PFSK-1 (cell line): ENCODE results near the gene SLC39A3.

ENCODE experiments used
- FOXP2 ChIP-seq: optimal IDR thresholded peaks from 2 replicates; pipeline ENCODE3; 2011; ENCODE audit warnings: borderline replicate concordance, control low read depth, inconsistent platforms; ENCODE audit not compliant: insufficient read depth; ENCODE audit errors: extremely low read length, extremely low read depth
- POLR2AphosphoS5 ChIP-seq: IDR thresholded peaks from 2 replicates; pipeline ENCODE4 v1.6.1; 2012; ENCODE audit warnings: low read depth, mild to moderate bottlenecking, control low read depth, low read length, moderate library complexity
- SIN3A ChIP-seq: IDR thresholded peaks from 2 replicates; pipeline ENCODE4 v1.6.1; 2012; ENCODE audit warnings: mild to moderate bottlenecking, low read length, moderate library complexity, borderline replicate concordance; ENCODE audit not compliant: insufficient read depth
- TAF1 ChIP-seq: IDR thresholded peaks from 2 replicates; pipeline ENCODE4 v1.6.1; 2012; ENCODE audit warnings: low read length, control low read depth, borderline replicate concordance; ENCODE audit not compliant: insufficient read depth
- TF ChIP-seq, protein P1 (sequence below), 2 experiments: IDR thresholded peaks; 2 replicates each; pipeline versions ENCODE4 v1.6.1 to v1.8.0; 2011 to 2012; ENCODE audit warnings: low read depth in 2 of 2, low read length in 2 of 2, control low read depth in 1 of 2, inconsistent platforms in 1 of 2, mild to moderate bottlenecking in 1 of 2, moderate library complexity in 1 of 2; ENCODE audit not compliant: insufficient read depth in 1 of 2

The SLC39A3 gene

DNA sequence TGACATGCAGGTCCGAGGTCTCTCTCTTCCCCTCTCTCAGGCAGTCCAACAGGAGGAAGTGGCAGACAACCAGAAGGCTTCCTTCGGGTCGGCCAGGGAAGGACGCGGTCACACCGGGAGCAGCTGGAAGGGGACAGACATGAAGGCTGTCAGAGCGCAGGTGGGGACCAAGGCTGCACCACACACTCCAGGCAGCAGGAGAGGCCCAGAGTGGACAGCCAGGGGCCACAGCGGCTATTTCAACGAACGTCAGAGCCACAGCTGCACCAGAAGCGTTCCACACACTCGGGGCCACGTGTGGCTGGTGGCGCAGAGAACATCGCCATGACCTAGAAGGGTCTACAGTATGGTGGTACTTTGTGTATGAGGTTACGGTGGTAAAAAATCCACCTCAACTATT lies 16.0 kb upstream of the SLC39A3 start:
- no peak for TF ChIP-seq SIN3A
- no peak for TF ChIP-seq FOXP2
- no peak for TF ChIP-seq POLR2AphosphoS5
- TF ChIP-seq, protein P1, sequence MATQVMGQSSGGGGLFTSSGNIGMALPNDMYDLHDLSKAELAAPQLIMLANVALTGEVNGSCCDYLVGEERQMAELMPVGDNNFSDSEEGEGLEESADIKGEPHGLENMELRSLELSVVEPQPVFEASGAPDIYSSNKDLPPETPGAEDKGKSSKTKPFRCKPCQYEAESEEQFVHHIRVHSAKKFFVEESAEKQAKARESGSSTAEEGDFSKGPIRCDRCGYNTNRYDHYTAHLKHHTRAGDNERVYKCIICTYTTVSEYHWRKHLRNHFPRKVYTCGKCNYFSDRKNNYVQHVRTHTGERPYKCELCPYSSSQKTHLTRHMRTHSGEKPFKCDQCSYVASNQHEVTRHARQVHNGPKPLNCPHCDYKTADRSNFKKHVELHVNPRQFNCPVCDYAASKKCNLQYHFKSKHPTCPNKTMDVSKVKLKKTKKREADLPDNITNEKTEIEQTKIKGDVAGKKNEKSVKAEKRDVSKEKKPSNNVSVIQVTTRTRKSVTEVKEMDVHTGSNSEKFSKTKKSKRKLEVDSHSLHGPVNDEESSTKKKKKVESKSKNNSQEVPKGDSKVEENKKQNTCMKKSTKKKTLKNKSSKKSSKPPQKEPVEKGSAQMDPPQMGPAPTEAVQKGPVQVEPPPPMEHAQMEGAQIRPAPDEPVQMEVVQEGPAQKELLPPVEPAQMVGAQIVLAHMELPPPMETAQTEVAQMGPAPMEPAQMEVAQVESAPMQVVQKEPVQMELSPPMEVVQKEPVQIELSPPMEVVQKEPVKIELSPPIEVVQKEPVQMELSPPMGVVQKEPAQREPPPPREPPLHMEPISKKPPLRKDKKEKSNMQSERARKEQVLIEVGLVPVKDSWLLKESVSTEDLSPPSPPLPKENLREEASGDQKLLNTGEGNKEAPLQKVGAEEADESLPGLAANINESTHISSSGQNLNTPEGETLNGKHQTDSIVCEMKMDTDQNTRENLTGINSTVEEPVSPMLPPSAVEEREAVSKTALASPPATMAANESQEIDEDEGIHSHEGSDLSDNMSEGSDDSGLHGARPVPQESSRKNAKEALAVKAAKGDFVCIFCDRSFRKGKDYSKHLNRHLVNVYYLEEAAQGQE (IDR thresholded peaks at IDR 0.05; ENCODE audit: insufficient read depth in 1 of 2, low read depth in 2 of 2, low read length in 2 of 2), result no peak
- no peak for TF ChIP-seq TAF1

GRCh38 chr19:2755448-2755705 lies 15.6 kb upstream of the SLC39A3 start:
- TF ChIP-seq SIN3A (no peak), POLR2AphosphoS5 (no peak), TAF1 (no peak), FOXP2 (no peak)
- TF ChIP-seq, protein P1 (IDR thresholded peaks at IDR 0.05; ENCODE audit: insufficient read depth in 1 of 2, low read depth in 2 of 2, low read length in 2 of 2), result no peak

DNA sequence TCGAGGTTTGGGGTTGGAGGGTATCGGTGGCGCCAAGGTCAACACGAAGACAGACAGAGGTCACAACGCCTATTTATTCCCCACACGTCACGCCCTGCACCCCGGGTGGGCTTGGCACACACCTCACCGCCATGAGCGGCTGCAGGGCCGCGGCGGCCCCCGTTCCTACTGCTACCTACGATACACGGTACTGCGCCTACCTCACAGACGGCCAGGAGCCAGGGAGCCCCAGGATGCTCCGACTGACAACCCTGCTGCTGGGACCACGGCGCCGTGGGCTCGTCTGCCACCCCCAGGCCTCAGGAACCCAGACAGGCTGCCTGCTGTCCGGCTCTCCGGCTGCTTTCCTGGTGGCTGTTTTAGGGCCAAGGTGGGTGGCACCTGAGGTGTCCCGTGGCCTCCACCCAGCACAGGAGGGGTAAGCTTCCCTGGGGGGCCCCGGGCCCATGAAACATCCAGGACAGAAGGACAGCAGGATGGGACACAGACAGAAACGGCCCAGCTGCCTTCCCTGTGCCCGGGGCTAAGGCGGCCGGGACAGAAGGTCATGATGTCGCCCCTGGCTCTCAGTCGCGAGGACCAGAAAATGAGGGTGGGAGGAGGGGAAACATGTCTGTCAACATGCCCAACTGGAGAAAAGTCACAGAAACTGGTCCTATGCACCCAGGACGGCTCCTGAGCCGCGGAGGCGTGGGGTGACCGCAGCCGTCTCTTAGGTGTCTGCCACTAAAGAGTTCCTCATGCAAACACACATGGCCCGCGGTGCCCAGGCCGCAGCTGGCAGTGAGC lies 15.0 kb upstream of the SLC39A3 start:
- TF ChIP-seq FOXP2, result no peak
- no peak for TF ChIP-seq TAF1
- no peak for TF ChIP-seq SIN3A
- TF ChIP-seq, protein P1 (IDR thresholded peaks at IDR 0.05; ENCODE audit: insufficient read depth in 1 of 2, low read depth in 2 of 2, low read length in 2 of 2), result no peak
- TF ChIP-seq POLR2AphosphoS5, result no peak

GRCh38 chr19:2751438-2751830 lies 11.6 kb upstream of the SLC39A3 start:
- no peak for TF ChIP-seq FOXP2
- TF ChIP-seq, protein P1 (IDR thresholded peaks at IDR 0.05; ENCODE audit: insufficient read depth in 1 of 2, low read depth in 2 of 2, low read length in 2 of 2), result no peak
- no peak for TF ChIP-seq SIN3A
- no peak for TF ChIP-seq POLR2AphosphoS5
- TF ChIP-seq TAF1, result no peak

DNA sequence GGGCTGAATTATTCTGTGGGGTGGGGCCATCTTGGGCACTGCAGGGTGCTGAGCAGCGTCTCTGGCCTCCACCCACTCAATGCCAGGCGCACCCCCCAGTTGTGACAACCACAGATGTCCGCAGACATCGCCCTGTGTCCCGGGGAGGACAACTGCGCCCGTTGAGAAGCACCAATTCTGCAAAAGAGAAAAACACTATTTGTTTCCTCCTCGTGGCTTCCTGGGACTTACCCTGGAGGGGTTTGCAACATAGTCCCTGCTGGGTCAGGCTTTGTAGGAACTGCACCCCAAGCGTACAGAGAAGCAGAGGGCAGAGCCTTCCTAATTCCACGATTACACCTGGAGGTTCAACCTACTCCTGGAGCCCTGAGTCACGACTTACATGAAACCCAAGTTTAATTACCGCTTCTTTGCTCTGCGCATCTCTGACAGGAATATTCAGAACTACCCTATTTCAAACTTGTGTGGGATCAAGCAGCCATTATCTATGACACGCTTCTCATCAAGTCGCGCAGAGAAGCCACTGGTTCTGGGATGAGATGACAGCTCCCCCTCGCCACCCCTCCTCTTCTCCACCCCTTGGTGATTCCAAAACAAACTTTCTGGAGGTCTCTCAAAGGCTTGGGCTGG lies 11.1 kb upstream of the SLC39A3 start:
- TF ChIP-seq SIN3A, result no peak
